ENCODE data around the gene CAMK1D. TPM values are rescaled to one million over a fixed set of nuclear protein-coding genes. Genes with fewer than 3 reads are reported as not detected.

The CAMK1D gene
- total and polyA plus RNA-seq, 2 donors (not counting 3 experiments of a cell fraction or from before 2014, with no cell fraction given) = 0.37 to 4.2 TPM

DNA sequence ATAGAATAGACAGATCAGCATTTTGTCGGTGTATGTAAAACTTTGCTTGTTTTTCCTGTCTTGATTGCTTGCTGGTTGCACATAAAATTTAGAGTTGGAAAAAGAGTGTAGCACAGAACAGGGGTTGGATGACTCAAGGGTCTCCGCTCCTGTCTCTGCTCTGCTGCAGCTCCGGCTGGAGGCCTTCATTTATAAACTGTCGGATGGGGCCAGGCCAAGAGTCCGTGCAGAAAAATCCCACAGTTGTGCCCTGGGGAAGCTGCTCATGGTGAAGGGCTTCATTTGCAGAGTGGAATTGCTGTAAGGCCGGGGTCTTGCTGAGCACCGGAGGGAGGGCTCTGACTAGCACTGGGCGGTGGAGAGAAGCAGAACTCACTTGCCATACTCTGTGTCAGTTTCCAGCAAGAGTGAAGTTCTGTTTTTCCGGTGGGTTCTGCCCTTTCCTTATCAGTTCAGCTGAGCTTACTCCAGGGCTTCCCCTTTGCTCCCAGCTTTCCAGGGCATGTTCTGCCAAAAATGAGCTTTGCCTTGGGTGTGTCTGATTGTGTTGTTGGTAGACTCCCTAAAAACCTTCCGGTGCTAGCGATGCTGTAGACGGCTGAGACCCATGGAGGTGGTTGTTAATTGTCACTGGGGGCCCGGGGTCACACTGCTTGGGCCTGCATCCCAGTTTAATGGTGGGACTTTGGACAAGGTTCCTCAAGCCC lies 67.2 kb downstream of the CAMK1D start:
- dilution Hi-C loops (cut with MboI; ENCODE audit: extremely low pct_ligation_motif_present, low sequenced_read_pairs) = no loop called here
- peaks cover 0 to 4% of the 10 kb centered on the region in 2 experiments for H3K27me3 ChIP-seq (ENCODE audit: control insufficient read depth in 2 of 2, insufficient read depth in 2 of 2, low read length in 2 of 2)
- H3K4me2 ChIP-seq (ENCODE audit: insufficient read depth, low read length) = no peak overlapping the region
- BruUV-seq (replicated peaks) = no TSS peak
- no peak overlapping the region for H3K27ac ChIP-seq (ENCODE audit: insufficient read depth, low read depth, low read length)
- H3K9ac ChIP-seq (replicated peaks; ENCODE audit: extremely low read depth, insufficient read depth, low read length) = no peak overlapping the region
- ChIA-PET CTCF (no interaction called here), POLR2A (no interaction called here)
- no peak overlapping the region for H2AFZ ChIP-seq (ENCODE audit: low read depth, low read length)
- TF ChIP-seq, protein P1, sequence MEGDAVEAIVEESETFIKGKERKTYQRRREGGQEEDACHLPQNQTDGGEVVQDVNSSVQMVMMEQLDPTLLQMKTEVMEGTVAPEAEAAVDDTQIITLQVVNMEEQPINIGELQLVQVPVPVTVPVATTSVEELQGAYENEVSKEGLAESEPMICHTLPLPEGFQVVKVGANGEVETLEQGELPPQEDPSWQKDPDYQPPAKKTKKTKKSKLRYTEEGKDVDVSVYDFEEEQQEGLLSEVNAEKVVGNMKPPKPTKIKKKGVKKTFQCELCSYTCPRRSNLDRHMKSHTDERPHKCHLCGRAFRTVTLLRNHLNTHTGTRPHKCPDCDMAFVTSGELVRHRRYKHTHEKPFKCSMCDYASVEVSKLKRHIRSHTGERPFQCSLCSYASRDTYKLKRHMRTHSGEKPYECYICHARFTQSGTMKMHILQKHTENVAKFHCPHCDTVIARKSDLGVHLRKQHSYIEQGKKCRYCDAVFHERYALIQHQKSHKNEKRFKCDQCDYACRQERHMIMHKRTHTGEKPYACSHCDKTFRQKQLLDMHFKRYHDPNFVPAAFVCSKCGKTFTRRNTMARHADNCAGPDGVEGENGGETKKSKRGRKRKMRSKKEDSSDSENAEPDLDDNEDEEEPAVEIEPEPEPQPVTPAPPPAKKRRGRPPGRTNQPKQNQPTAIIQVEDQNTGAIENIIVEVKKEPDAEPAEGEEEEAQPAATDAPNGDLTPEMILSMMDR (IDR thresholded peaks at IDR 0.05; ENCODE audit: extremely low read depth in 1 of 2, insufficient read depth in 1 of 2, low read depth in 1 of 2, low read length in 2 of 2) = no peak
- TF ChIP-seq EZH2 (IDR thresholded peaks at IDR 0.05; ENCODE audit: borderline replicate concordance, low read depth, low read length, severe bottlenecking) (no peak), JUN (IDR thresholded peaks at IDR 0.05; ENCODE audit: borderline replicate concordance, insufficient read depth, insufficient read length, low read depth) (no peak)
- TF ChIP-seq, protein P2, sequence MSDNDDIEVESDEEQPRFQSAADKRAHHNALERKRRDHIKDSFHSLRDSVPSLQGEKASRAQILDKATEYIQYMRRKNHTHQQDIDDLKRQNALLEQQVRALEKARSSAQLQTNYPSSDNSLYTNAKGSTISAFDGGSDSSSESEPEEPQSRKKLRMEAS (IDR thresholded peaks at IDR 0.05; ENCODE audit: insufficient read depth, insufficient read length) = no peak
- H3K4me1 ChIP-seq (ENCODE audit: control insufficient read depth, extremely low read depth, insufficient read depth, low read length) = peaks cover 4% of the 10 kb centered on the region
- intact Hi-C loops (cut with micrococcal nuclease) = no loop called here
- no peaks in the 10 kb centered on the region for H3K79me2 ChIP-seq (ENCODE audit: control insufficient read depth, insufficient read depth, low read length)
- H3K4me3 ChIP-seq (replicated peaks in 1 of 3; ENCODE audit: insufficient read depth in 1 of 3, low read depth in 1 of 3, low read length in 3 of 3) = no peak overlapping the region
- H4K20me1 ChIP-seq (replicated peaks; ENCODE audit: control insufficient read depth, extremely low read depth, insufficient read depth, low read length) = no peaks in the 10 kb centered on the region
- no peaks in the 10 kb centered on the region for H3K36me3 ChIP-seq (ENCODE audit: control insufficient read depth in 2 of 2, extremely low read depth in 1 of 2, insufficient read depth in 2 of 2, low read length in 2 of 2)
- no peaks in the 10 kb centered on the region for H3K9me1 ChIP-seq (replicated peaks; ENCODE audit: control insufficient read depth, extremely low read depth, insufficient read depth, low read length)
- no peaks in the 10 kb centered on the region for H3K9me3 ChIP-seq (replicated peaks; ENCODE audit: control insufficient read depth, insufficient read depth, low read length)
- DNase-seq (ENCODE audit: low read depth, low spot score) (no peak), FAIRE-seq (no peak)

DNA sequence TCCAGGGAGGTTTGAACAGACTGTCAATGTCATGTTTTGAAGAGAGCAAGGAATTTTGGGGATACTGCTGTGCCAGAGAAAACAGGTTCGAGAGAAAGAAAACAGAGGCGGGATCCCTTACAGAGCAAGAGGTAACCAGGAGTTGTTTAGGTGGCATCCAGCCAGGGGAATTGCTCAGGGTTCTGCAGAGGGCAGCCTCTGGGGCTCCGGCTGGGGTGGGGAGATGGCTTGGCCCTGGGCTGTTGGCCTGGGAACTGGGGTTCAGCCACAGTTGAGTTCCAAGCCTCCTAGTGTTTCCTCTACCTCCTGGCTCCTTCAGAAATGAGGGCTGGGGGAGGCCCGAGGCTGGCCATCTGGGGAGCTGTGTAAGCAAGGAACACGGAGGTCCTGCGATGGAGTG lies 68.0 kb downstream of the CAMK1D start:
- Histone ChIP-seq H2AFZ (ENCODE audit: low read depth, low read length) (no peak overlapping the region), H3K36me3 (ENCODE audit: control insufficient read depth in 2 of 2, extremely low read depth in 1 of 2, insufficient read depth in 2 of 2, low read length in 2 of 2) (no peaks in the 10 kb centered on the region), H3K27me3 (ENCODE audit: control insufficient read depth in 2 of 2, insufficient read depth in 2 of 2, low read length in 2 of 2) (peaks cover 0 to 4% of the 10 kb centered on the region in 2 experiments), H3K9me1 (replicated peaks; ENCODE audit: control insufficient read depth, extremely low read depth, insufficient read depth, low read length) (no peaks in the 10 kb centered on the region), H3K27ac (ENCODE audit: insufficient read depth, low read depth, low read length) (no peak overlapping the region), H3K4me2 (ENCODE audit: insufficient read depth, low read length) (no peak overlapping the region), H3K4me1 (ENCODE audit: control insufficient read depth, extremely low read depth, insufficient read depth, low read length) (peaks cover 4% of the 10 kb centered on the region), H3K9me3 (replicated peaks; ENCODE audit: control insufficient read depth, insufficient read depth, low read length) (no peaks in the 10 kb centered on the region), H3K9ac (replicated peaks; ENCODE audit: extremely low read depth, insufficient read depth, low read length) (no peak overlapping the region), H3K4me3 (replicated peaks in 1 of 3; ENCODE audit: insufficient read depth in 1 of 3, low read depth in 1 of 3, low read length in 3 of 3) (no peak overlapping the region), H3K79me2 (ENCODE audit: control insufficient read depth, insufficient read depth, low read length) (no peaks in the 10 kb centered on the region), H4K20me1 (replicated peaks; ENCODE audit: control insufficient read depth, extremely low read depth, insufficient read depth, low read length) (no peaks in the 10 kb centered on the region)
- FAIRE-seq (no peak), DNase-seq (ENCODE audit: low read depth, low spot score) (no peak)
- dilution Hi-C loops (cut with MboI; ENCODE audit: extremely low pct_ligation_motif_present, low sequenced_read_pairs) = no loop called here
- intact Hi-C loops (cut with micrococcal nuclease) = no loop called here
- BruUV-seq (replicated peaks) = no TSS peak
- ChIA-PET CTCF (no interaction called here), POLR2A (no interaction called here)
- TF ChIP-seq MYC (IDR thresholded peaks at IDR 0.05; ENCODE audit: low read depth, low read length) (no peak), POLR2A (IDR thresholded peaks at IDR 0.05; ENCODE audit: low read depth, low read length) (no peak), POLR2AphosphoS5 (IDR thresholded peaks at IDR 0.05; ENCODE audit: insufficient read depth, low read depth, low read length) (no peak), GATA2 (IDR thresholded peaks at IDR 0.05; ENCODE audit: insufficient read depth, insufficient read length, low read depth, low read length) (no peak), EZH2 (IDR thresholded peaks at IDR 0.05; ENCODE audit: borderline replicate concordance, low read depth, low read length, severe bottlenecking) (no peak), FOS (IDR thresholded peaks at IDR 0.05; ENCODE audit: borderline replicate concordance, insufficient read depth, low read length) (no peak), JUN (IDR thresholded peaks at IDR 0.05; ENCODE audit: borderline replicate concordance, insufficient read depth, insufficient read length, low read depth) (no peak)
- TF ChIP-seq, protein P1 (IDR thresholded peaks at IDR 0.05; ENCODE audit: extremely low read depth in 1 of 2, insufficient read depth in 1 of 2, low read depth in 1 of 2, low read length in 2 of 2) = no peak
- TF ChIP-seq, protein P2 (IDR thresholded peaks at IDR 0.05; ENCODE audit: insufficient read depth, insufficient read length) = no peak

Data from endothelial cell of umbilical vein (primary cell).